ENCODE measurements around the gene UBA52. TPM values are rescaled to one million over a fixed set of nuclear protein-coding genes. Genes with fewer than 3 reads are reported as not detected.

UBA52 gene
- total and polyA plus RNA-seq, 2 donors (not counting 1 experiment from before 2014, with no cell fraction given), result 917 to 1,018 TPM

DNA sequence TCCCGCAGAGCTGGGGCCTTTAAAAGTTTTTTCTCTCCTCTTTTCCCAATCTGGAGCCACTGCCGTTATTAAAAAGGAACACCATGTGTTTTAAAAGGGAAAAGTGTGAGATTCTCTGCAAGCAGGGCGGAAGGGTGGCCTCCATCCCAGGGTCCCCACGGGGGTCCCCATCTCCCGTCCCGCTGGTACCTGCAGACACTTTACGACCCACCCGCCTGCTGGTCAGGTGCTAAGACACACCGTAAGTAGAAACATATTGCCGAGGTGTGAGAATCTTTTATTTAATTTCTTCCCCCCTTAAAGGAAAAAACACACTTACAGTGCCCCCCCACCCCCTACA lies 33.1 kb downstream of the UBA52 start:
- H3K4me1 ChIP-seq (ENCODE audit: control insufficient read depth, extremely low read depth, insufficient read depth, low read length), result no peaks in the 10 kb centered on the region
- no peaks in the 10 kb centered on the region for H4K20me1 ChIP-seq (ENCODE audit: control insufficient read depth, extremely low read depth, insufficient read depth, low read length)
- TF ChIP-seq CTCF (conservative IDR thresholded peaks at IDR 0.05 in 1 of 2, IDR thresholded peaks at IDR 0.05 in 1 of 2; ENCODE audit: low read depth in 1 of 2, low read length in 2 of 2) (no peak), EZH2 (IDR thresholded peaks at IDR 0.05; ENCODE audit: low read length, missing control alignments) (no peak)
- no peak overlapping the region for H3K4me3 ChIP-seq (replicated peaks in 1 of 4; ENCODE audit: control extremely low read depth in 1 of 4, insufficient read depth in 1 of 4, low read depth in 3 of 4, low read length in 4 of 4)
- DNase-seq (ENCODE audit: low read depth in 2 of 2), result no peak
- no peaks in the 10 kb centered on the region for H3K36me3 ChIP-seq (ENCODE audit: control insufficient read depth, insufficient read depth, low read length)
- peaks cover 50% of the 10 kb centered on the region for H3K27me3 ChIP-seq (ENCODE audit: control insufficient read depth, insufficient read depth, low read length)
- no peak overlapping the region for H3K4me2 ChIP-seq (ENCODE audit: extremely low read depth, insufficient read depth, low read length)
- H2AFZ ChIP-seq (ENCODE audit: low read length), result no peak overlapping the region
- no peaks in the 10 kb centered on the region for H3K9me3 ChIP-seq (ENCODE audit: control insufficient read depth, insufficient read depth, low read depth, low read length)
- no peaks in the 10 kb centered on the region for H3K79me2 ChIP-seq (ENCODE audit: control insufficient read depth, insufficient read depth, low read length)
- no peak overlapping the region for H3K27ac ChIP-seq (ENCODE audit: insufficient read depth, low read length)
- no peak overlapping the region for H3K9ac ChIP-seq (ENCODE audit: insufficient read depth, low read length)

- DNase-seq (ENCODE audit: low read depth in 2 of 2), result no peak
- Histone ChIP-seq H3K79me2 (ENCODE audit: control insufficient read depth, insufficient read depth, low read length) (no peaks in the 10 kb centered on the region), H2AFZ (ENCODE audit: low read length) (no peak overlapping the region), H3K27me3 (ENCODE audit: control insufficient read depth, insufficient read depth, low read length) (peaks cover 54% of the 10 kb centered on the region), H3K4me2 (ENCODE audit: extremely low read depth, insufficient read depth, low read length) (no peak overlapping the region), H3K27ac (ENCODE audit: insufficient read depth, low read length) (no peak overlapping the region), H3K4me1 (ENCODE audit: control insufficient read depth, extremely low read depth, insufficient read depth, low read length) (no peaks in the 10 kb centered on the region), H3K36me3 (ENCODE audit: control insufficient read depth, insufficient read depth, low read length) (no peaks in the 10 kb centered on the region), H3K9me3 (ENCODE audit: control insufficient read depth, insufficient read depth, low read depth, low read length) (no peaks in the 10 kb centered on the region), H3K9ac (ENCODE audit: insufficient read depth, low read length) (no peak overlapping the region), H3K4me3 (replicated peaks in 1 of 4; ENCODE audit: control extremely low read depth in 1 of 4, insufficient read depth in 1 of 4, low read depth in 3 of 4, low read length in 4 of 4) (no peak overlapping the region), H4K20me1 (ENCODE audit: control insufficient read depth, extremely low read depth, insufficient read depth, low read length) (no peaks in the 10 kb centered on the region)
- TF ChIP-seq CTCF (conservative IDR thresholded peaks at IDR 0.05 in 1 of 2, IDR thresholded peaks at IDR 0.05 in 1 of 2; ENCODE audit: low read depth in 1 of 2, low read length in 2 of 2) (no peak), EZH2 (IDR thresholded peaks at IDR 0.05; ENCODE audit: low read length, missing control alignments) (no peak)
These were observed 33.5 kb downstream of the UBA52 start for GRCh38 chr19:18605196-18605545.

GRCh38 chr19:18605546-18606280 lies 34.1 kb downstream of the UBA52 start:
- H3K4me2 ChIP-seq (ENCODE audit: extremely low read depth, insufficient read depth, low read length), result no peak overlapping the region
- H3K27ac ChIP-seq (ENCODE audit: insufficient read depth, low read length), result no peak overlapping the region
- DNase-seq (ENCODE audit: low read depth in 2 of 2), result no peak
- H3K27me3 ChIP-seq (ENCODE audit: control insufficient read depth, insufficient read depth, low read length), result peaks cover 57% of the 10 kb centered on the region
- H3K4me3 ChIP-seq (replicated peaks in 1 of 4; ENCODE audit: control extremely low read depth in 1 of 4, insufficient read depth in 1 of 4, low read depth in 3 of 4, low read length in 4 of 4), result no peak overlapping the region
- no peaks in the 10 kb centered on the region for H4K20me1 ChIP-seq (ENCODE audit: control insufficient read depth, extremely low read depth, insufficient read depth, low read length)
- no peaks in the 10 kb centered on the region for H3K4me1 ChIP-seq (ENCODE audit: control insufficient read depth, extremely low read depth, insufficient read depth, low read length)
- H2AFZ ChIP-seq (ENCODE audit: low read length), result no peak overlapping the region
- H3K9ac ChIP-seq (ENCODE audit: insufficient read depth, low read length), result no peak overlapping the region
- no peaks in the 10 kb centered on the region for H3K79me2 ChIP-seq (ENCODE audit: control insufficient read depth, insufficient read depth, low read length)
- TF ChIP-seq CTCF (conservative IDR thresholded peaks at IDR 0.05 in 1 of 2, IDR thresholded peaks at IDR 0.05 in 1 of 2; ENCODE audit: low read depth in 1 of 2, low read length in 2 of 2) (no peak), EZH2 (IDR thresholded peaks at IDR 0.05; ENCODE audit: low read length, missing control alignments) (peak; percentile 89)
- H3K36me3 ChIP-seq (ENCODE audit: control insufficient read depth, insufficient read depth, low read length), result no peaks in the 10 kb centered on the region
- H3K9me3 ChIP-seq (ENCODE audit: control insufficient read depth, insufficient read depth, low read depth, low read length), result no peaks in the 10 kb centered on the region

Measured in fibroblast of lung (primary cell).